Osteoblast (primary cell): ENCODE data around the gene ATG14. TPM values are rescaled to one million over a fixed set of nuclear protein-coding genes. Genes with fewer than 3 reads are reported as not detected.

Experiments used
- DNase-seq: peaks from one replicate; pipeline ENCODE4 v3.0.0; 2011; ENCODE audit warnings: low spot score, mixed read lengths; ENCODE audit not compliant: insufficient read length; ENCODE audit errors: missing footprints
- H2AFZ ChIP-seq: 2 replicates; pipeline ENCODE4 v1.6.0; 2011; ENCODE audit warnings: mild to moderate bottlenecking, low read length
- H3K27ac ChIP-seq: 2 replicates; pipeline ENCODE4 v1.5.1; 2011; ENCODE audit warnings: mild to moderate bottlenecking, low read depth, low read length, moderate library complexity
- H3K27me3 ChIP-seq: 2 replicates; pipeline ENCODE4 v1.6.0; 2012; ENCODE audit warnings: mild to moderate bottlenecking, control low read depth, inconsistent platforms, low read length, moderate library complexity; ENCODE audit not compliant: insufficient read depth
- H3K36me3 ChIP-seq: 2 replicates; pipeline ENCODE4 v1.5.1; 2011; ENCODE audit warnings: mild to moderate bottlenecking, low read length, control low read depth, moderate library complexity; ENCODE audit not compliant: insufficient read depth
- H3K4me1 ChIP-seq: 2 replicates; pipeline ENCODE4 v1.5.1; 2011; ENCODE audit warnings: mild to moderate bottlenecking, low read length, control low read depth, moderate library complexity; ENCODE audit not compliant: insufficient read depth
- H3K4me2 ChIP-seq: 2 replicates; pipeline ENCODE4 v1.6.0; 2011; ENCODE audit warnings: mild to moderate bottlenecking, low read length; ENCODE audit not compliant: insufficient read depth
- H3K4me3 ChIP-seq: fragments of 200-600 bp; sonication (generic); 3 replicates; pipeline ENCODE4 v1.5.1; 2012; ENCODE audit warnings: mild to moderate bottlenecking, low read length, inconsistent platforms; ENCODE audit not compliant: insufficient read depth
- H3K79me2 ChIP-seq: 2 replicates; pipeline ENCODE4 v1.6.0; 2012; ENCODE audit warnings: mild to moderate bottlenecking, low read length, control low read depth, inconsistent platforms; ENCODE audit not compliant: insufficient read depth
- H3K9me3 ChIP-seq: 2 replicates; pipeline ENCODE4 v1.5.1; 2011; ENCODE audit warnings: low read depth, low read length, control low read depth
- H4K20me1 ChIP-seq: 2 replicates; pipeline ENCODE4 v1.6.0; 2012; ENCODE audit warnings: mild to moderate bottlenecking, low read length, control low read depth; ENCODE audit not compliant: insufficient read depth
- total RNA-seq: library from RNA; depleted of rRNA; stranded (reverse); fragments of >200 nt; gene quantifications from 2 replicates; pipeline ENCODE4 v1.2.3, GENCODE V29; 2012
- TF ChIP-seq, protein P1 (sequence below): IDR thresholded peaks from 2 replicates; pipeline ENCODE4 v1.5.1; 2011; ENCODE audit warnings: mild to moderate bottlenecking, low read depth, low read length, moderate library complexity; ENCODE audit errors: extremely low read depth

Gene ATG14
- total RNA-seq, 1 donor: 21.7 TPM

GRCh38 chr14:55361190-55361589 lies 50.4 kb downstream of the ATG14 start:
- Histone ChIP-seq H3K79me2 (no peaks in the 10 kb centered on the region), H3K27ac (no peak overlapping the region), H3K9me3 (no peaks in the 10 kb centered on the region), H3K4me3 (no peak overlapping the region), H3K4me1 (peaks cover 7% of the 10 kb centered on the region), H3K27me3 (no peaks in the 10 kb centered on the region), H3K4me2 (no peak overlapping the region), H2AFZ (no peak overlapping the region), H4K20me1 (peaks cover 5% of the 10 kb centered on the region), H3K36me3 (peaks cover 4% of the 10 kb centered on the region)
- TF ChIP-seq, protein P1, sequence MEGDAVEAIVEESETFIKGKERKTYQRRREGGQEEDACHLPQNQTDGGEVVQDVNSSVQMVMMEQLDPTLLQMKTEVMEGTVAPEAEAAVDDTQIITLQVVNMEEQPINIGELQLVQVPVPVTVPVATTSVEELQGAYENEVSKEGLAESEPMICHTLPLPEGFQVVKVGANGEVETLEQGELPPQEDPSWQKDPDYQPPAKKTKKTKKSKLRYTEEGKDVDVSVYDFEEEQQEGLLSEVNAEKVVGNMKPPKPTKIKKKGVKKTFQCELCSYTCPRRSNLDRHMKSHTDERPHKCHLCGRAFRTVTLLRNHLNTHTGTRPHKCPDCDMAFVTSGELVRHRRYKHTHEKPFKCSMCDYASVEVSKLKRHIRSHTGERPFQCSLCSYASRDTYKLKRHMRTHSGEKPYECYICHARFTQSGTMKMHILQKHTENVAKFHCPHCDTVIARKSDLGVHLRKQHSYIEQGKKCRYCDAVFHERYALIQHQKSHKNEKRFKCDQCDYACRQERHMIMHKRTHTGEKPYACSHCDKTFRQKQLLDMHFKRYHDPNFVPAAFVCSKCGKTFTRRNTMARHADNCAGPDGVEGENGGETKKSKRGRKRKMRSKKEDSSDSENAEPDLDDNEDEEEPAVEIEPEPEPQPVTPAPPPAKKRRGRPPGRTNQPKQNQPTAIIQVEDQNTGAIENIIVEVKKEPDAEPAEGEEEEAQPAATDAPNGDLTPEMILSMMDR: no peak
- no peak for DNase-seq

DNA sequence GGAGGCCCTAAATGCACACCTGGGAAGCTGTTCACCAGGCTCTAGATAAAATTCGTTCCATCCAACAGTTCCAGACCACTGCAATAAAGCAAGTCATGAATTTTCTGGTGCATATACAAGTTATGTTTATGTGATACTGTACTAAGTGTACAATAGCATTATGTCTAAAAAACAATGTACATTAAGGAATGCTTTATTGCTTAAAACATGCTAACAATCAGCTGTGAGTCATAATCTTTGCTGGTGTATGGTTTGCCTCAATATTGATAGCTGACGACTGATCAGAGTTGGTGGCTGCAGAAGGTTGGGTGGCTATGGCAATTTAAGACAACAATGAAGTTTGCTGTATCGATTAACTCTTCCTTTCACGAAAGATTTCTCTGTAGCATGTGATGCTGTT lies 52.3 kb downstream of the ATG14 start:
- H3K4me1 ChIP-seq: no peaks in the 10 kb centered on the region
- DNase-seq: no peak
- H3K9me3 ChIP-seq: no peaks in the 10 kb centered on the region
- no peak overlapping the region for H3K27ac ChIP-seq
- TF ChIP-seq, protein P1: no peak
- no peak overlapping the region for H3K4me3 ChIP-seq
- no peak overlapping the region for H2AFZ ChIP-seq
- no peaks in the 10 kb centered on the region for H3K27me3 ChIP-seq
- H3K36me3 ChIP-seq: peaks cover 7% of the 10 kb centered on the region
- no peaks in the 10 kb centered on the region for H3K79me2 ChIP-seq
- H4K20me1 ChIP-seq: peaks cover 5% of the 10 kb centered on the region
- H3K4me2 ChIP-seq: no peak overlapping the region

DNA sequence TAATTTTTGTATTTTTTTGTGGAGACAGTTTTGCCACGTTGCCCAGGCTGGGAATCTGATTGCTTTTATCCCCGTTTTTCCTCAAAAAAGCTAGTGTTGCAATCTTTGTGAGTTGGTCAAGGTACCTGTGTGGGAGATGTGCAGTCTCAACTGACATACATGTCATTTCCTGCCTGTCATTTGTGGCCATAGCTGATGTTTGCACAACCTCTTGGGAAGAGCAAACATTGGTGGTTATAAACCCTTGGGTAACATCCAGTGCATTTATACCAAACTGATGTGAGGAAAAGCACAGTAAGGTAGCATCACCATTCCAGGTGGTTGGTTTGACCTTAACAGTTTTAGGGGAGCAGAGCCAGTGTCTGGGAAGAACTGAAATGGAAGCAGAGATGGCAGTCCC lies 54.7 kb downstream of the ATG14 start:
- H3K4me3 ChIP-seq: no peak overlapping the region
- H3K4me2 ChIP-seq: no peak overlapping the region
- TF ChIP-seq, protein P1: no peak
- H4K20me1 ChIP-seq: peaks cover 5% of the 10 kb centered on the region
- no peak overlapping the region for H3K27ac ChIP-seq
- peaks cover 15% of the 10 kb centered on the region for H3K36me3 ChIP-seq
- H2AFZ ChIP-seq: no peak overlapping the region
- H3K79me2 ChIP-seq: peaks cover 3% of the 10 kb centered on the region
- no peak for DNase-seq
- no peaks in the 10 kb centered on the region for H3K4me1 ChIP-seq
- H3K27me3 ChIP-seq: no peaks in the 10 kb centered on the region
- H3K9me3 ChIP-seq: no peaks in the 10 kb centered on the region

DNA sequence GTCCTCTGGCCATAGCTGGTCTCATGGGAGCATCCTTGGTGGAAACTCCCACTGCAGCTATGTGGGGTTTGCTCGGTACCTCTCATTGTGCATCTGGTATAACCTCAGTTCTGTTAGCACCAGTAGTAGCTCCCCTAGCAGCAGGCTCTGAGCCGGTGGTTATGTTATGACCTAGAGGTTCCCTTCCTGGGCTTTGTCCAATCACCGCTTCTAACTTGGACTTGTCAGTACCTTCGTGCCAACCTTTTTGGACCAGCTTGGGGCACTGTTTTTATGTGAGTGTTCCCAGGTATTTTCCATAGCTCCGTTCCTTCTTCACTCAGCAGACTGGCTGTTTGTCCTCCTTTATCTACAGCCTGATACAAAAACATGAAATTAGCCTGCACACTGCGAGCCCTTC lies 55.7 kb downstream of the ATG14 start:
- no peaks in the 10 kb centered on the region for H3K4me1 ChIP-seq
- H3K27ac ChIP-seq: no peak overlapping the region
- H2AFZ ChIP-seq: no peak overlapping the region
- no peak overlapping the region for H3K4me3 ChIP-seq
- no peaks in the 10 kb centered on the region for H3K27me3 ChIP-seq
- H3K79me2 ChIP-seq: peaks cover 3% of the 10 kb centered on the region
- TF ChIP-seq, protein P1: no peak
- H3K36me3 ChIP-seq: peaks cover 25% of the 10 kb centered on the region
- no peak for DNase-seq
- no peaks in the 10 kb centered on the region for H3K9me3 ChIP-seq
- H3K4me2 ChIP-seq: no peak overlapping the region
- H4K20me1 ChIP-seq: peaks cover 7% of the 10 kb centered on the region
